ENCODE data around the gene SC5D.

Gene SC5D

GRCh38 chr11:121329781-121330395, 37.3 kb downstream of the SC5D start:
- no peak for TF ChIP-seq CTCF (conservative IDR thresholded peaks at IDR 0.05; ENCODE audit: low read depth)
- POLR2A ChIA-PET (ENCODE audit: low non-redundant PET) = no interaction called here
- DNase-seq (ENCODE audit: low spot score) = no peak
- no peak overlapping the region for H3K27ac ChIP-seq
- CTCF ChIA-PET = no interaction called here

- ChIA-PET CTCF (interaction anchor here (0.7 kb wide), 1 partner anchor 1010 kb away, joined by 3 read pairs; no protein-coding TSS in a partner anchor), POLR2A (ENCODE audit: low non-redundant PET) (no interaction called here)
- TF ChIP-seq CTCF (conservative IDR thresholded peaks at IDR 0.05; ENCODE audit: low read depth) = no peak
- no peak for DNase-seq (ENCODE audit: low spot score)
- H3K27ac ChIP-seq = no peak overlapping the region
These were observed 38.3 kb downstream of the SC5D start for GRCh38 chr11:121330614-121331435.

GRCh38 chr11:121334973-121335710, 42.6 kb downstream of the SC5D start:
- POLR2A ChIA-PET (ENCODE audit: low non-redundant PET) = no interaction called here
- CTCF ChIA-PET = interaction anchor here (0.7 to 1.2 kb wide), 2 partner anchors 241 to 650 kb away, joined by 3 to 4 read pairs; no protein-coding TSS in a partner anchor
- no peak overlapping the region for H3K27ac ChIP-seq
- no peak for TF ChIP-seq CTCF (conservative IDR thresholded peaks at IDR 0.05; ENCODE audit: low read depth)
- DNase-seq (ENCODE audit: low spot score) = no peak

GRCh38 chr11:121336279-121336937, 43.8 kb downstream of the SC5D start:
- TF ChIP-seq CTCF (conservative IDR thresholded peaks at IDR 0.05; ENCODE audit: low read depth) = no peak
- CTCF ChIA-PET = no interaction called here
- no peak for DNase-seq (ENCODE audit: low spot score)
- POLR2A ChIA-PET (ENCODE audit: low non-redundant PET) = no interaction called here
- H3K27ac ChIP-seq = no peak overlapping the region

GRCh38 chr11:121337078-121337477, 44.5 kb downstream of the SC5D start:
- ChIA-PET POLR2A (ENCODE audit: low non-redundant PET) (no interaction called here), CTCF (no interaction called here)
- H3K27ac ChIP-seq = no peak overlapping the region
- DNase-seq (ENCODE audit: low spot score) = no peak
- TF ChIP-seq CTCF (conservative IDR thresholded peaks at IDR 0.05; ENCODE audit: low read depth) = no peak

GRCh38 chr11:121337740-121338272, 45.2 kb downstream of the SC5D start:
- DNase-seq (ENCODE audit: low spot score) = no peak
- CTCF ChIA-PET = interaction anchor here (0.6 kb wide), 2 partner anchors 15 to 385 kb away, joined by 3 read pairs; no protein-coding TSS in a partner anchor
- POLR2A ChIA-PET (ENCODE audit: low non-redundant PET) = no interaction called here
- no peak for TF ChIP-seq CTCF (conservative IDR thresholded peaks at IDR 0.05; ENCODE audit: low read depth)
- H3K27ac ChIP-seq = no peak overlapping the region
